ENCODE results near the gene LCE1C.

LCE1C gene

DNA sequence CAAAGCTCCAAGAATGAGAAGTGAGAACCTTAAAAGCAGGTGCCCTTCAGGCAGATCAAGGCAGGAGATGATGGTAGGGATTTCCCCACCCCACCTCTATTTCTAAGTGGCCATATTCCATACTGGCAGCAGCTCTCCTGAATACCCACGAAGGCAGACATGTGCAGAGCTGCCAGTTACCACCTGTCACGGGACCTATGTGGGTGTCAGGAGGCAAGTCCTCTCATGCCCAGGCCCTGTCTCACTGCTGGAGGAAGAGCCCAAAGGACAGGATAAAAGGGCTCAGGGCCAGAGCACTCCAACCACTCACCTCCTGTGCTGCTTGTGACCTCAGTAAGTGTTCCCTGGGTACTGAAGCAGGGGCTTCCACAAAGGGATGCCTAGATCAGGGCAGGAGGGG, 4.6 kb upstream of the LCE1C start:
- H3K4me1 ChIP-seq (ENCODE audit: insufficient read depth, low read length, severe bottlenecking), result no peaks in the 10 kb centered on the region

DNA sequence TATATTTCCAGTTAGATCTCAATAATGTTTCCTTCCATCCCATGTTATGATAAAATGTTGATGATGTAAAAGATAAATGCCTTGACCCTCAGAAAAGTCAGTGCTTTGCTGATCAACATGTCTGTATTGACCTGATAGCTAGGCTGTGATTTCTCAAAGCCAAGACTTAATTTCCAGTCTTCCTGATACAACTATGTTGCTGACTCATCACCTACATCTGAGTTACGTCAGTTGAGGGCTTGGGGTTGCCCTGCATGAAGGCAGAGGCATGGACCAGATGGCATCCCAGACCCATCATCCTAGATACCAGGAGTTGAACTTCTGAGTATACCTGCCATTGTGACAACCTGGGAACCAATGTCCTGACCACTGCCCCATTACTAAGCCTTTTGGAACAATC, 5.1 kb downstream of the LCE1C start:
- Histone ChIP-seq H3K27me3 (ENCODE audit: insufficient read depth, low read length) (no peaks in the 10 kb centered on the region; the same call in 1 of the 2 replicates), H2AFZ (ENCODE audit: low read length) (no peak overlapping the region), H3K9ac (ENCODE audit: low read length) (no peak overlapping the region), H3K79me2 (ENCODE audit: insufficient read depth, low read length) (no peaks in the 10 kb centered on the region), H3K36me3 (ENCODE audit: insufficient read depth, low read length) (no peaks in the 10 kb centered on the region), H4K20me1 (ENCODE audit: insufficient read depth, low read length) (no peaks in the 10 kb centered on the region), H3K4me3 (ENCODE audit: low read depth, low read length, poor library complexity, severe bottlenecking) (no peak overlapping the region), H3K4me2 (ENCODE audit: low read length) (no peak overlapping the region), H3K4me1 (ENCODE audit: insufficient read depth, low read length, severe bottlenecking) (no peaks in the 10 kb centered on the region), H3K27ac (ENCODE audit: low read depth, low read length, poor library complexity, severe bottlenecking) (no peak overlapping the region), H3K9me2 (ENCODE audit: low read depth, low read length) (no peaks in the 10 kb centered on the region), H3K9me3 (ENCODE audit: low read length) (no peaks in the 10 kb centered on the region), H3F3A (ENCODE audit: insufficient read depth, low read length) (no peaks in the 10 kb centered on the region)
- no peak for TF ChIP-seq EZH2 (IDR thresholded peaks at IDR 0.05; ENCODE audit: borderline replicate concordance, low read length)
- TF ChIP-seq CTCF (IDR thresholded peaks at IDR 0.05; ENCODE audit: low read length), result no peak

More for the DNA sequence above, 4.6 kb upstream of the LCE1C start:
- Histone ChIP-seq H3K27ac (ENCODE audit: low read depth, low read length, poor library complexity, severe bottlenecking) (no peak overlapping the region), H3K36me3 (ENCODE audit: insufficient read depth, low read length) (no peaks in the 10 kb centered on the region), H3K79me2 (ENCODE audit: insufficient read depth, low read length) (no peaks in the 10 kb centered on the region), H3K9ac (ENCODE audit: low read length) (no peak overlapping the region), H3K9me2 (ENCODE audit: low read depth, low read length) (no peaks in the 10 kb centered on the region), H3K9me3 (ENCODE audit: low read length) (no peaks in the 10 kb centered on the region), H3K4me3 (ENCODE audit: low read depth, low read length, poor library complexity, severe bottlenecking) (no peak overlapping the region), H3K27me3 (ENCODE audit: insufficient read depth, low read length) (no peaks in the 10 kb centered on the region), H3F3A (ENCODE audit: insufficient read depth, low read length) (no peaks in the 10 kb centered on the region), H2AFZ (ENCODE audit: low read length) (no peak overlapping the region), H3K4me2 (ENCODE audit: low read length) (no peak overlapping the region), H4K20me1 (ENCODE audit: insufficient read depth, low read length) (no peaks in the 10 kb centered on the region)
- no peak for TF ChIP-seq CTCF (IDR thresholded peaks at IDR 0.05; ENCODE audit: low read length)
- TF ChIP-seq EZH2 (IDR thresholded peaks at IDR 0.05; ENCODE audit: borderline replicate concordance, low read length), result no peak

- no peak within 1 kb of the TSS for H3K4me2 ChIP-seq (ENCODE audit: low read length)
- no peaks in the 10 kb centered on the region for H3K9me2 ChIP-seq (ENCODE audit: low read depth, low read length)
- no peaks in the 10 kb centered on the region for H3K9me3 ChIP-seq (ENCODE audit: low read length)
- no peak within 1 kb of the TSS for H3K27ac ChIP-seq (ENCODE audit: low read depth, low read length, poor library complexity, severe bottlenecking)
- H3K4me1 ChIP-seq (ENCODE audit: insufficient read depth, low read length, severe bottlenecking), result no peaks in the 10 kb centered on the region
- no peak within 1 kb of the TSS for H3K9ac ChIP-seq (ENCODE audit: low read length)
- no peak within 1 kb of the TSS for H3K4me3 ChIP-seq (ENCODE audit: low read depth, low read length, poor library complexity, severe bottlenecking)
- H3K36me3 ChIP-seq (ENCODE audit: insufficient read depth, low read length), result no peaks in the 10 kb centered on the region
- H2AFZ ChIP-seq (ENCODE audit: low read length), result no peak within 1 kb of the TSS
- H4K20me1 ChIP-seq (ENCODE audit: insufficient read depth, low read length), result no peaks in the 10 kb centered on the region
- no peak for TF ChIP-seq CTCF (IDR thresholded peaks at IDR 0.05; ENCODE audit: low read length)
- no peak for TF ChIP-seq EZH2 (IDR thresholded peaks at IDR 0.05; ENCODE audit: borderline replicate concordance, low read length)
- no peaks in the 10 kb centered on the region for H3K79me2 ChIP-seq (ENCODE audit: insufficient read depth, low read length)
- H3K27me3 ChIP-seq (ENCODE audit: insufficient read depth, low read length), result no peaks in the 10 kb centered on the region
- no peaks in the 10 kb centered on the region for H3F3A ChIP-seq (ENCODE audit: insufficient read depth, low read length)
These were observed 10.0 kb downstream of the LCE1C start, which contains the start of gene LCE1D for GRCh38 chr1:152796421-152796820. Gene LCE1D, plus strand, starts transcription at chr1:152796721. Its CDS starts 1,074 bp downstream, at chr1:152797795.
